ENCODE measurements around the gene SLC35A4.

Gene SLC35A4

DNA sequence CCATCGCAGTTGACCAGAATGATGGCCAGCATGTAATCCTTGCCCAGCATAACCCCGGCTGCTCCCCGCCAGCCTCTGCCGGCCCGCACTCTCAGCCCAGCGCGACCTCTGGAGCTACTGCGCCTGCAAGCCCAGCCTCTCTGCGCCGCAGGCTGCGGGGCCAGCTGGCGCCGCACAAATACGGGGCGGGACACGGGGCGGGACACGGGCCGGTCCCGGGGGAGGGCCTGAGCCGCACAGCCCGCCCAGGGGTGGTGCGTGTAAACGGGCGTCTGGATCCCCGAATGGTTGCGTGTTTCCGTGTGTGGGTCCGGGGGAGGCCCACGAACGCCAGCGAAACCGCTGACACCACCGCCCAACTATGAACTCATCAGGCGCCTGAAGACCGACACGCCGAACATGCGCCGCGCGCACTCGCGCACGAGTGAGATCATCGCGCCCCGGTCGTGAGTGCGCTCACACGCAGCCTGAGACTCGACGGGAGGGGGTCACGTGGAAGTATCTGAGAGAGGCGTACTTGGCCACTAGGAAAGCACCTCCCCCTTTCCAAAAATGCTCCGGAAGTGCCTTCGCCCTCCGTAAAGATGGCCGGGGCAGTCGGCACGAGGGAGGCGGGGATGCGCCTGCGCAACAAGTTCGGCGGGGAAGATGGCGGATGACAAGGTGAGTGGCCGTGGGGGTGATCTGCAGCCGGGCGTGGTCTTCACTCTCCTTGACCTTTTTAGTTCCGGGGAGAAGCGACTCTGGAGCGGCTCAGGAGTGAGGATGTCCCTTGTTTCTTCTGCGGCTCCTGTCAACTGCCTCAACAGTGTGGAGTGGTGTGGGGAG, at the start of gene SLC35A4, which contains the start of gene APBB3:
TSS of gene SLC35A4 (plus strand) at position 633 of the 828 bp plus-strand sequence. CDS start 2,342 bp downstream, outside the sequence.
TSS of gene APBB3 (minus strand) at position 403 of the 828 bp plus-strand sequence. CDS start at position 50, 353 bp downstream.
- peak; percentile 94 to 95 for DNase-seq

DNA sequence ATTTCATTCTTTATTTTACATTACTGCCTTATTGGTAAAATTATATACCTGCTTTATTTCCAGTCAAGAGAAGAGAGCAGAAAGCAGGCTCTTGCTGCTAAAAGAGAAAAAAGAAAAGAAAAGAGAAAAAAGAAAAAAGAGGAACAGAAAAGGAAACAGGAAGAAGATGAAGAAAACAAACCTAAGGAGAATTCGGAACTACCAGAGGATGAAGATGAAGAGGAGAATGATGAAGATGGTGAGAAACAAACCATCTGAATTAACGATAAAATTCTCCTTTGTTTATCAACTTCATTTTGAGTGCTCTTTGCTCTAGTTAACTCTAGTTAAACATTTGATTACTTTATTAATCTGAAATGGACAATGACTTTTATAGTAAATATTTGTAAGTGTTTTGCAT, 40.6 kb upstream of the SLC35A4 start:
- no peak for DNase-seq

GRCh38 chr5:140540227-140540626, 24.4 kb upstream of the SLC35A4 start:
- DNase-seq = no peak

GRCh38 chr5:140542972-140543371, 21.7 kb upstream of the SLC35A4 start:
- DNase-seq = no peak

DNA sequence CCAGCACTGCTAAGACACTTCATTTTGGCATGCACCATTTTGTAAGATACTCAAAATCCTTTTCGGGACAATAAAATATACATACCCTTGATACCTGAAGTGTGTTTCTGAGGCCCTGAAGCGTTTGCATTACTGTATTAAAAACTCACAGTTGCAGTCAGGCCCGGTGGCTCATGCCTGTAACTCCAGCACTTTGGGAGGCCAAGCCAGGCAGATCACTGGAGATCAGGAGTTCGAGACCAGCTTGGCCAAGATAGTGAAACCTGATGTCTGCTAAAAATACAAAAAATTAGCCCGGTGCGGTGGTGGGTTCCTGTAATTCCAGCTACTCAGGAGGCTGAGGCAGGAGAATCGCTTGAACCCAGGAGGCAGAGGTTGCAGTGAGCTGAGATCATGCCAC, 19.6 kb upstream of the SLC35A4 start:
- DNase-seq = no peak

DNA sequence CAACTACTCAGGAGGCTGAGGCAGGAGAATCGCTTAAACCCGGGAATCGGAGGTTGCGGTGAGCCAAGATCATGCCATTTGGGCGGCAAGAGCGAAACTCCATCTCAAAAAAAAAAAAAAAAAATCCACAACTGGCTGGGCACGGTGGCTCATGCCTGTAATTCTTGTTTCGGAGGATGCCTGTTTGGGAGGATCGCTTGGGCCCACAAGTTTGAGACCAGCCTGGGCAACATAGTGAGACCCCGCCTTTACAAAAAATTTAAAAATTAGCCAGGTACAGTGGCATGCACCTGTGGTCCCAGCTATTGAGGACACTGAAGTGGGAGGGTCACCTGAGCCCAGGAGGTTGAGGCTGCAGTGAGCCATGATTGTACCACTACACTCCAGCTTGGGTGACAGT, 19.0 kb upstream of the SLC35A4 start:
- no peak for DNase-seq

GRCh38 chr5:140546851-140547507, 17.6 kb upstream of the SLC35A4 start:
- no peak for DNase-seq

DNA sequence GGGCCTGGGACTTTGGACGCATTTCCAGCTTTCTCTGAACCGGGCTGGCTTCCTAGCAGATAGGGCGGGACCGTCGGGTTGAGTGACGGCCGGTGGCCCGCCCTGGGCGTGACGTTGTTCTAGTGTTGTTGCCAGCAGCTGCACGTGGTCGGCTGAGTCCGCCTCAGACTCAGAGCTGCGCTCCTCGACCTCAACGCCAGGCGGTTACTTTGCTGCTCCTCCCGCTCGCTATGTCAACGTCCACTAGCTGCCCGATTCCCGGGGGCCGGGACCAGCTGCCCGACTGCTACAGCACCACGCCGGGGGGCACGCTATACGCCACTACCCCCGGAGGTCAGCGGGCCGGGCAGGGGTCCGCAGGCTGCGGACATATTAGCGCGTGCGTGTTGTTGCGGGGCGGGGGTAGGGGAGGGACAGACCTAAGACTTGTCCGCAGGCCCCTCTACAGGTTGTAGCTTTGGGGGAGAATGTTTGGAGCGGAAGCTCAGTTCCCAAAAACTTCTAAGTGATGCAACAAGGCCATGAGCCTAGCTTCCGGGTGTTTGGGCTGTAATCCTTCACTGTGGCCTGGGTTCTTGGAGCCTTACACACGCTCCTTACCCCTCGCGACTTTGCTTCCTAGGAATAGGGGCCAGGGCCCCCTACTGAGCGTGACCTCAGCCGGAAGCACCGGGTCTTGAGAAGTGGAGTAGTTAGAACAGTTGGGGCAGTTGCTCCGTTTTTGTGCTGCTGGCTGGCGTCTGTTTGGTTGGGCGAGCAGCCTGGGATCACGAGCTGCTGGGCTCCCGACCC, 16.9 kb upstream of the SLC35A4 start, which contains the start of gene EIF4EBP3:
TSS of gene EIF4EBP3 (plus strand) at position 155 of the 792 bp plus-strand sequence. CDS start at position 231, 76 bp downstream.
- DNase-seq = peak; percentile 85 to 90

GRCh38 chr5:140548300-140548688, 16.3 kb upstream of the SLC35A4 start:
- no peak for DNase-seq

DNA sequence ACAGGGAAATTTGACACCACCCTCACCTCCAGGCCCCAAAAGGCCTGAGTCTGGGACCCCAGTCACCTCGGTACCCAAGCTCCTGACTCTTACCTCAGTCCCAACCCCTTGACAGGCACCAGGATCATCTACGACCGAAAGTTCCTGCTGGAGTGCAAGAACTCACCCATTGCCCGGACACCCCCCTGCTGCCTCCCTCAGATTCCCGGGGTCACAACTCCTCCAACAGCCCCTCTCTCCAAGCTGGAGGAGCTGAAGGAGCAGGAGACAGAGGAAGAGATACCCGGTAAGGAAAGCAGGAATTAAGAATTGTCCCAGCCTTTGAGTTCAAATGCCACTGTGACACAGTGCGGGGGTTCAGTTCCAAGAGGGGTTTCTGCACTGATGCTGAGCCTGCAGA, 15.8 kb upstream of the SLC35A4 start:
- DNase-seq = peak in 1 of 2 experiments; percentile 20

- DNase-seq = peak in 1 of 2 experiments; percentile 19
Measured at GRCh38 chr5:140549237-140550144, 15.1 kb upstream of the SLC35A4 start.

DNA sequence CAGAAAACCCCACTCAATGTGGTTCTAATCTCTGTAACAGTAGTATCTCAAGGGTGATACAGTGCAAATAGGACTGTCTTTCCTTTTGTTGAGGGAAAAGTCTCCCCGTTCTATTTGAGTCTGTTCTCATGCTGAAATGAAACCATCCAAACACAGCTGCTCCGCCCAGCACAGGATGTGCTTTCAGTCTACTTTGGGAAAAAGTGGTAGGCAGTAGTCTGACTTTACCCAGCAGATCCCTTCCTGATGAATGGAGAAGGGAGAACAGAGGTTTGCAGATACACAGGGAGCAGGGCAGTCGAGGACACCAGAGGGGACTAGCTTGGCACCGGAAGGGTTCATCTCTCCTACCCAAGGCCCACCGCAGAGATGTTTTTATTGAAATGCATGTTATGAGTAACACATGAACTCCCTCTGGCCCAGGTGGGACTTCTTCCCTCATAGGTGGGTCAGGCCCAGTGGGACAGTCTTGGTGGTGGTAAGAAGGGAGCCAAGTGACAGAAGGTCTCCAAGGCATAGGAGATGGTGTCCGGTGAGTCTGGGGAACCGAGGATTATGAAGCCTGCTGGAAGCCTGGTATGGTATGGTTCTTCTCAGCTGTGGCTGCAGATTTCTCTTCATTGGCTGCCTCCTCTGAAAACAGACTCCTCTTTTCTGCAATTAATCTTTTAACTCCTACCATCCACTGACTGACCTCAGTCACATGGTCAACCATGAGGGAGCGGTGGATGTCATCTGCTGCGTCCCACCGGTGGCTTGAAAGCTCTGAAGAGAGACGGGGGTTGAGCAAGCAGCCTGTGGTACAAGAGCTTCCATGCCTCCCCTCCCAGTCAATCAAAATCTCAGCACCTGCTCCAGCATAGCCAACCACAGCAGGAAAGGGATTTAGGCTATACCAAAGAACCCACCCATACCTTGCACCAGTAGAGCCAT, 14.2 kb upstream of the SLC35A4 start:
- DNase-seq = no peak

GRCh38 chr5:140551872-140552271, 12.8 kb upstream of the SLC35A4 start:
- DNase-seq = no peak

GRCh38 chr5:140553657-140554056, 11.0 kb upstream of the SLC35A4 start:
- no peak for DNase-seq

DNA sequence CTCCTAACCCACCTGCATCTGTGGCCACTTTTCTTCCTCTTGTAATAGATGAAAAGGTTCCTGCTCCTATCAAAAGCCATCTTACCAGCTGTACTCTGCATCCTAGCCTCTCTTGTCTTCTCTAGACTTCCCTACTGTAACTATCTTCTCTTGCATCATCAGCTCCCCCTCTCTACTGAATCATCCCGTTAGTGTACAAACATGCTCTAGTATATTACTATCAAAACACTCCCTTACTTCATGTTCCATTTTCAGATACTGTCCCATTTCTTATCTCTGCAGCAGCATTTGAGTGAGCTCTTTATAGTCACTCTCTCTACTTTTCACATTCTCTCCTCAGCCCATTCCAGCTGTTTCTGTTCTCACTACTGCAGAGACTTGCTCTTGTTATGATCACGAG, 10.2 kb upstream of the SLC35A4 start:
- DNase-seq = no peak

DNA sequence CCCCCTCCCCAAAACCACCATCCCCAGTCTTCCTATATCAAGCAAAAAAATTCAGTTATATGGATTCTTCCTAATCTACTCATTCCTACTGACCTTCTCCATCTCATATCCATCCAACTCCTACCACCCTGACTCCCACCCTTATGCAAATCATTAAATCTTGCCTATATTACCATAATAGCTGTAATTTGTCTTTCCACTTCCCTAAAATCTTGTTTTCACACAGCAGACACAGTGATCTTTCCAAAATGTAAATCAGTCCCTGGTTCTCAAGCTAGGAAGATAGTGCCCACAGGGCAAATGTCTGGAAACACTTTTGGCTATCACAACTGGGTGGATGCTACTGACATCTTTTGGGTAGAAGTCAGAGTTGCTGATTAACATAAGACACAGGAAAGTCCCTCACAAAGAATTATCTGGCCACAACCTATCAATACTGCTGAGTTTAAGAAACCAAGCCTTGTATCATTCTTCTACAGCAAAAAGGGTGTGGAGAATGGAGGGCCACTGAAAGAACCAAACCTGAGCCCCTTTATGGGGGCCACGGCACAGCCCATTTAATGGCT, 8.8 kb upstream of the SLC35A4 start:
- no peak for DNase-seq

DNA sequence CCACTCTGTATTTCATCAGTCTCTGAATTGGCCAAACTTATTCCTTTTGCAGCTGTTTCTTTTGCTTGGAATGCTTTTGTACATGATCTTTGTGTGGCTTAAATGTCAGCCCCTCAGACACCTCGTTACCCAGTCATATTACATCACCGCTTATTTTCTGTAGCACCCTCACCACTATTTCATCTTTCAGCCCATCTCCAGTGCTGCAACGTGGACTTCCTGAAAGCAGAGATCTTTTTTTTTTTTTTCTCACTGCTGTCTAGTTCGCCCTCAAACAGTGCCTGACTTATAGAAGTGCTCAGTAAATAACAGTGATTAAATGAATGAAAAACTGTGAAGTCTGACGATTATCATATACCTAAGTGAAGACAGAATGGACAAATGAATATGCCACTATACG, 8.2 kb upstream of the SLC35A4 start:
- no peak for DNase-seq

- DNase-seq = peak; percentile 91 to 93
Measured at GRCh38 chr5:140557136-140557805, 7.4 kb upstream of the SLC35A4 start, which contains the start of gene SRA1. TSS of gene SRA1 (minus strand) at chr5:140557473. CDS start at chr5:140557452, 21 bp downstream.

DNA sequence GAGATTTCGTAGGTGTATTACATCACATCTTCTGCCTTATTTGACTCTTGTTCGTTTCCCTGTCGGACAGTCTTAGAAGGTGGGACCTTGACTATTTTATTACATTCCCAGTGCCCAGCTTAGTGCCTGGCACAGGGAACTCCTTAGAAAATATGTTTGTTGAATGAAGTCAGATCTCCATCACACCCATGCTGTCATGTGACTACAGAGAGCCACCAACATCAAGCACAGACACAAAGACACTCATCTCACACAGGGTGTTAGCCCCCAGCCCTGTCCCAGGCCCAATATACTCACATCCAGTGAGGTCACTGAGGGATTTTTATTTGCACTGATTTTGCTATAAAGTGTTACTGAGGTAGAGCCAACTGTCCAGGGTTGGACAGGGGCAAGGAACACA, 6.7 kb upstream of the SLC35A4 start:
- DNase-seq = no peak

GRCh38 chr5:140558542-140558941, 6.1 kb upstream of the SLC35A4 start:
- DNase-seq = no peak
